MCF 10A (cell line): Measurements from ENCODE around the gene PDE6H. TPM values are rescaled to one million over a fixed set of nuclear protein-coding genes. Genes with fewer than 3 reads are reported as not detected.

Source experiments
- BruUV-seq: library from RNA; stranded (reverse); fragments of 400-500 nt; replicated peaks from 2 replicates; lab custom pipeline; 2021; lab: Mats Ljungman, UMichigan
- CTCF ChIA-PET: fragments of 300-600 bp; sonication (Branson Sonifier 250); formaldehyde crosslinking; extraction: SDS; loops from one replicate; lab custom pipeline; 2021; ENCODE audit warnings: antibody characterized with exemption, inconsistent platforms; lab: Yijun Ruan, JAX
- POLR2A ChIA-PET: fragments of 300-600, 350-650 bp; sonication (Branson Sonifier 250); formaldehyde crosslinking; extraction: SDS; loops from one replicate; lab custom pipeline; 2020; ENCODE audit warnings: antibody characterized with exemption, inconsistent platforms; lab: Yijun Ruan, JAX
- DNase-seq: peaks from one replicate; pipeline ENCODE4 v3.0.0-alpha.2; 2018; ENCODE audit not compliant: unreplicated experiment
- H3K27ac Mint-ChIP-seq: one replicate; pipeline ENCODE4 v1.8.0; 2022; ENCODE audit warnings: mild to moderate bottlenecking, low read depth, mixed read lengths; ENCODE audit not compliant: unreplicated experiment
- H3K27me3 Mint-ChIP-seq: one replicate; pipeline ENCODE4 v1.8.0; 2022; ENCODE audit warnings: mixed read lengths; ENCODE audit not compliant: insufficient read depth, unreplicated experiment
- H3K36me3 Mint-ChIP-seq: one replicate; pipeline ENCODE4 v1.8.0; 2022; ENCODE audit warnings: mild to moderate bottlenecking, moderate library complexity, mixed read lengths; ENCODE audit not compliant: insufficient read depth, unreplicated experiment
- H3K4me1 Mint-ChIP-seq: one replicate; pipeline ENCODE4 v1.8.0; 2022; ENCODE audit warnings: mixed read lengths; ENCODE audit not compliant: insufficient read depth, unreplicated experiment
- H3K4me3 Mint-ChIP-seq: one replicate; pipeline ENCODE4 v1.8.0; 2022; ENCODE audit warnings: mild to moderate bottlenecking, moderate library complexity, mixed read lengths; ENCODE audit not compliant: unreplicated experiment
- H3K9me3 Mint-ChIP-seq: one replicate; pipeline ENCODE4 v1.8.0; 2022; ENCODE audit warnings: mixed read lengths; ENCODE audit not compliant: unreplicated experiment
- intact Hi-C: fragments of 100-400 bp; cut with micrococcal nuclease; formaldehyde crosslinking; loops from 2 replicates; pipeline ENCODE4 v1.14.1; 2022
- total RNA-seq: library from RNA; stranded (reverse); gene quantifications from 2 replicates; pipeline ENCODE4 v1.2.3, GENCODE V29; 2022
- TF ChIP-seq, protein P1 (sequence below): fragments of 200-600 bp; IDR thresholded peaks from one replicate; pipeline ENCODE4 v1.8.0; 2022; ENCODE audit warnings: antibody characterized with exemption, mild to moderate bottlenecking; ENCODE audit not compliant: unreplicated experiment

Gene PDE6H
- total RNA-seq, 1 experiment from 2014 or later, result not detected

GRCh38 chr12:14999021-14999694, 26.3 kb downstream of the PDE6H start:
- Mint-ChIP-seq H3K27ac (no peak overlapping the region), H3K36me3 (no peaks in the 10 kb centered on the region), H3K27me3 (no peaks in the 10 kb centered on the region), H3K4me3 (no peak overlapping the region), H3K9me3 (no peaks in the 10 kb centered on the region), H3K4me1 (peaks cover 23% of the 10 kb centered on the region)
- ChIA-PET POLR2A (no interaction called here), CTCF (interaction anchor here (0.6 to 7.3 kb wide), 4 partner anchors 86 to 223 kb away, joined by 3 to 121 read pairs (median 3); partner anchors contain the start of genes ART4 and RERG)
- BruUV-seq, result no TSS peak
- TF ChIP-seq, protein P1, sequence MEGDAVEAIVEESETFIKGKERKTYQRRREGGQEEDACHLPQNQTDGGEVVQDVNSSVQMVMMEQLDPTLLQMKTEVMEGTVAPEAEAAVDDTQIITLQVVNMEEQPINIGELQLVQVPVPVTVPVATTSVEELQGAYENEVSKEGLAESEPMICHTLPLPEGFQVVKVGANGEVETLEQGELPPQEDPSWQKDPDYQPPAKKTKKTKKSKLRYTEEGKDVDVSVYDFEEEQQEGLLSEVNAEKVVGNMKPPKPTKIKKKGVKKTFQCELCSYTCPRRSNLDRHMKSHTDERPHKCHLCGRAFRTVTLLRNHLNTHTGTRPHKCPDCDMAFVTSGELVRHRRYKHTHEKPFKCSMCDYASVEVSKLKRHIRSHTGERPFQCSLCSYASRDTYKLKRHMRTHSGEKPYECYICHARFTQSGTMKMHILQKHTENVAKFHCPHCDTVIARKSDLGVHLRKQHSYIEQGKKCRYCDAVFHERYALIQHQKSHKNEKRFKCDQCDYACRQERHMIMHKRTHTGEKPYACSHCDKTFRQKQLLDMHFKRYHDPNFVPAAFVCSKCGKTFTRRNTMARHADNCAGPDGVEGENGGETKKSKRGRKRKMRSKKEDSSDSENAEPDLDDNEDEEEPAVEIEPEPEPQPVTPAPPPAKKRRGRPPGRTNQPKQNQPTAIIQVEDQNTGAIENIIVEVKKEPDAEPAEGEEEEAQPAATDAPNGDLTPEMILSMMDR, result no peak
- intact Hi-C loops, result loop anchor here (2.0 to 10.0 kb wide), 4 partner anchors 153 to 586 kb away; partner anchors contain the start of gene RERG
- DNase-seq, result no peak

DNA sequence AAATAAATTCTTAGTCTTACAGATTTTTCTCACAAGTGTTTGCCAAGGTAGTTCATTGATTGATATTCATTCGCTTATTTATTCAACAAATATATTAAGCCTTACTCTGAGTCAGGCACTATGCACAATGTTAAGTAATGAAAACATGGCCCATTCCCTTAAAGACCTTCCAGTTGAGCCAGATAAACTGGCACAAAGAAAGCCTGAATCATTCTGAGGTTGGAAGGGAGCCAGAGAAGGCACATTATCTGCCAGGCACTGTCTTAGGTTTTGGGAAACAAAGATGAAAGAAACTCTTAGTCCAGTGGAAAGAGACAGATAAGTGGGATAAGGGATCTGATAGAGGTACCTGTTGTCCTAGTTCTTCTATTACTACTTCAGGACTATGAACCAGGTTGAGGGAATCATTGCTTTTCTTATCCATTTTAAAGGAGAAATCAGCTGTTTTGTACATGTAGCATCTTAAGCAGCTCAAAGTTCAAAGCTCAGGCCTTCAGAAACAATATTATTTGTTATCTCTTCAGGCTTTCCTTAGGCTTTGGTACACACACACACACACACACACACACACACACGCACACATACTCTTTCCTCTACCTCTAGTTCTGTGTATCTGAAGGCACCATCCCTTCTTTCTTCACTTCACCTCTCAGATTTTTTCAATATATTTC, 27.0 kb downstream of the PDE6H start:
- POLR2A ChIA-PET, result no interaction called here

GRCh38 chr12:15000575-15000974, 27.7 kb downstream of the PDE6H start:
- Mint-ChIP-seq H3K36me3 (no peaks in the 10 kb centered on the region), H3K4me1 (peaks cover 23% of the 10 kb centered on the region), H3K27ac (no peak overlapping the region), H3K27me3 (no peaks in the 10 kb centered on the region), H3K9me3 (no peaks in the 10 kb centered on the region), H3K4me3 (no peak overlapping the region)
- no peak for DNase-seq
- intact Hi-C loops, result no loop called here
- BruUV-seq, result no TSS peak
- TF ChIP-seq, protein P1, result no peak
- POLR2A ChIA-PET, result no interaction called here
- CTCF ChIA-PET, result interaction anchor here (0.5 to 3.1 kb wide), 8 partner anchors 11 to 231 kb away, joined by 3 to 11 read pairs (median 4); partner anchors contain the start of gene RERG

More for the DNA sequence above, 27.0 kb downstream of the PDE6H start:
- Mint-ChIP-seq H3K4me3 (no peak overlapping the region), H3K4me1 (peaks cover 23% of the 10 kb centered on the region), H3K36me3 (no peaks in the 10 kb centered on the region), H3K9me3 (no peaks in the 10 kb centered on the region), H3K27ac (no peak overlapping the region), H3K27me3 (no peaks in the 10 kb centered on the region)
- intact Hi-C loops, result loop anchor here (2.0 to 10.0 kb wide), 4 partner anchors 152 to 585 kb away; partner anchors contain the start of gene RERG
- peak; percentile 78 for DNase-seq
- CTCF ChIA-PET, result interaction anchor here (0.6 to 3.1 kb wide), 7 partner anchors 12 to 230 kb away, joined by 3 to 11 read pairs (median 4); partner anchors contain the start of gene RERG
- no TSS peak for BruUV-seq
- TF ChIP-seq, protein P1, result no peak
